ENCODE data around the gene NADSYN1. TPM values are rescaled to one million over a fixed set of nuclear protein-coding genes. Genes with fewer than 3 reads are reported as not detected.

NADSYN1 gene
- total RNA-seq, 1 experiment from 2014 or later: 58.2 TPM

- TF ChIP-seq ELF1 (IDR thresholded peaks at IDR 0.05; ENCODE audit: borderline replicate concordance, low read depth) (no peak), CEBPB (IDR thresholded peaks at IDR 0.05; ENCODE audit: low read depth) (no peak), SIN3A (IDR thresholded peaks at IDR 0.05; ENCODE audit: low read depth) (no peak), MAX (IDR thresholded peaks at IDR 0.05) (no peak), CBX3 (IDR thresholded peaks at IDR 0.05; ENCODE audit: low read depth) (no peak), ZFX (IDR thresholded peaks at IDR 0.05) (no peak)
These were observed 15.1 kb upstream of the NADSYN1 start (continued) for GRCh38 chr11:71437879-71438278.

- BruUV-seq (replicated peaks): no TSS peak
- ChIA-PET CTCF (no interaction called here), POLR2A (interaction anchor here (1.8 kb wide), 1 partner anchor 9 kb away, joined by 5 read pairs; the partner anchor contains the start of gene DHCR7), RAD21 (ENCODE audit: low non-redundant PET in 1 of 2, low total read pairs in 2 of 2, uncharacterized antibody in 2 of 2, unreplicated experiment in 2 of 2) (no interaction called here)
- intact Hi-C loops (cut with micrococcal nuclease): no loop called here
- TF ChIP-seq RAD21 (IDR thresholded peaks at IDR 0.05; ENCODE audit: low read depth): no peak
- TF ChIP-seq CTCF (IDR thresholded peaks at IDR 0.05 in 2 of 3, conservative IDR thresholded peaks at IDR 0.05 in 1 of 3; ENCODE audit: borderline replicate concordance in 1 of 3, insufficient read depth in 1 of 3, low read depth in 2 of 3, low read length in 2 of 3): no peak
- TF ChIP-seq SRF (IDR thresholded peaks at IDR 0.05; ENCODE audit: low read depth): no peak
- TF ChIP-seq SIN3A (IDR thresholded peaks at IDR 0.05; ENCODE audit: low read depth): no peak
- TF ChIP-seq EZH2 (IDR thresholded peaks at IDR 0.05): no peak
- no peak for TF ChIP-seq EGR1 (IDR thresholded peaks at IDR 0.05; ENCODE audit: low read depth)
- TF ChIP-seq ZBTB33 (IDR thresholded peaks at IDR 0.05; ENCODE audit: extremely low read depth, insufficient replicate concordance, low read length): no peak
- no peak for TF ChIP-seq EZH2phosphoT487 (IDR thresholded peaks at IDR 0.05; ENCODE audit: borderline replicate concordance)
- no peak for TF ChIP-seq POLR2A (IDR thresholded peaks at IDR 0.05; ENCODE audit: borderline replicate concordance, extremely low read depth, insufficient read depth, insufficient read length)
- TF ChIP-seq ZNF274 (IDR thresholded peaks at IDR 0.05; ENCODE audit: low read depth, low read length): no peak
- TF ChIP-seq JUND (IDR thresholded peaks at IDR 0.05): no peak
- no peak for TF ChIP-seq TCF7L2 (IDR thresholded peaks at IDR 0.05; ENCODE audit: borderline replicate concordance, extremely low read depth, insufficient read depth, insufficient read length)
- no peak for TF ChIP-seq FOSL1 (IDR thresholded peaks at IDR 0.05; ENCODE audit: low read depth)
- no peak overlapping the region for H2AFZ ChIP-seq (ENCODE audit: low read depth, low read length, poor library complexity, severe bottlenecking)
- peaks cover 10 to 30% of the 10 kb centered on the region in 2 experiments for H3K36me3 ChIP-seq (ENCODE audit: control insufficient read depth in 1 of 2, insufficient read depth in 2 of 2, low read length in 2 of 2)
- no peak overlapping the region for H3K27ac ChIP-seq (ENCODE audit: low read depth, low read length)
- no peak overlapping the region for H3K4me3 ChIP-seq (replicated peaks in 1 of 2; ENCODE audit: low read depth in 1 of 2, low read length in 2 of 2)
- no peaks in the 10 kb centered on the region for H3K9me2 ChIP-seq (ENCODE audit: insufficient read depth)
- no peak overlapping the region for H3K4me2 ChIP-seq (ENCODE audit: low read length)
- H4K20me1 ChIP-seq (ENCODE audit: insufficient read depth): no peaks in the 10 kb centered on the region
- H3K79me2 ChIP-seq (ENCODE audit: insufficient read depth, low read length): no peaks in the 10 kb centered on the region
- H3K4me1 ChIP-seq (ENCODE audit: control insufficient read depth in 1 of 2, insufficient read depth in 2 of 2, low read length in 2 of 2): no peaks in the 10 kb centered on the region; a peak in 1 of 4 replicates
- DNase-seq (ENCODE audit: low read depth, low spot score) (no peak), ATAC-seq (no peak)
- no peaks in the 10 kb centered on the region for H3K9me3 ChIP-seq (ENCODE audit: control insufficient read depth in 1 of 2, insufficient read depth in 1 of 2, low read depth in 1 of 2, low read length in 2 of 2)
- no peaks in the 10 kb centered on the region for H3K27me3 ChIP-seq (ENCODE audit: insufficient read depth, low read length)
- no peak overlapping the region for H3K9ac ChIP-seq (ENCODE audit: low read length)
These were observed 14.4 kb upstream of the NADSYN1 start for GRCh38 chr11:71438650-71439049.

All from HCT116 (cell line).